Liver (tissue), 9 donors: Measurements from ENCODE around the gene ARL6IP4. TPM values are rescaled to one million over a fixed set of nuclear protein-coding genes. Genes with fewer than 3 reads are reported as not detected.

ENCODE experiments used
- DNase-seq: peaks from one replicate; pipeline ENCODE4 v3.0.0-alpha.2; 2017; ENCODE audit warnings: low spot score
- H3K27ac ChIP-seq, 2 donors: one replicate each; pipeline ENCODE4 v1.7.0; 2013; ENCODE audit warnings: inconsistent platforms in 2 of 2, low read length in 2 of 2, control low read depth in 1 of 2, low read depth in 1 of 2, mild to moderate bottlenecking in 1 of 2
- H3K27me3 ChIP-seq, 4 donors: one replicate each; pipeline versions ENCODE4 v1.6.1 to v1.7.0; 2013; ENCODE audit warnings: low read length in 3 of 4, inconsistent platforms in 1 of 4, mild to moderate bottlenecking in 1 of 4, moderate library complexity in 1 of 4; ENCODE audit not compliant: control insufficient read depth in 4 of 4, insufficient read depth in 4 of 4
- H3K36me3 ChIP-seq, 4 donors: one replicate each; pipeline versions ENCODE4 v1.6.1 to v1.7.0; 2013; ENCODE audit warnings: low read length in 3 of 4, mild to moderate bottlenecking in 3 of 4, low read depth in 1 of 4, moderate library complexity in 1 of 4; ENCODE audit not compliant: control insufficient read depth in 4 of 4, insufficient read depth in 3 of 4
- H3K4me1 ChIP-seq, 4 donors: one replicate each; pipeline versions ENCODE4 v1.6.1 to v1.7.0; 2013; ENCODE audit warnings: low read length in 3 of 4, mild to moderate bottlenecking in 3 of 4, moderate library complexity in 1 of 4; ENCODE audit not compliant: control insufficient read depth in 4 of 4, insufficient read depth in 4 of 4
- H3K4me3 ChIP-seq, 3 donors: one replicate each; pipeline versions ENCODE4 v1.6.1 to v1.7.0; 2013; ENCODE audit warnings: low read length in 3 of 3, control low read depth in 1 of 3, low read depth in 1 of 3, mild to moderate bottlenecking in 1 of 3
- H3K9ac ChIP-seq, 2 donors: one replicate each; pipeline ENCODE4 v1.7.0; 2013; ENCODE audit warnings: low read length in 2 of 2, mild to moderate bottlenecking in 2 of 2, moderate library complexity in 2 of 2, control low read depth in 1 of 2, low read depth in 1 of 2
- H3K9me3 ChIP-seq, 4 donors: one replicate each; pipeline versions ENCODE4 v1.6.1 to v1.7.0; 2013; ENCODE audit warnings: low read length in 3 of 4; ENCODE audit not compliant: control insufficient read depth in 4 of 4
- EGR1 ChIP-seq, 2 donors: IDR thresholded peaks; 2 replicates each; pipeline ENCODE4 v1.6.1; 2016 to 2018; ENCODE audit warnings: antibody characterized with exemption in 2 of 2, low read depth in 2 of 2
- FOXA1 ChIP-seq: IDR thresholded peaks from 2 replicates; pipeline ENCODE4 v1.6.1; 2016; ENCODE audit warnings: antibody characterized with exemption
- FOXA2 ChIP-seq: IDR thresholded peaks from 2 replicates; pipeline ENCODE4 v1.6.1; 2016; ENCODE audit warnings: antibody characterized with exemption
- GABPA ChIP-seq, 2 donors: IDR thresholded peaks in 1 of 2; conservative IDR thresholded peaks in 1 of 2; 2 replicates each; pipeline ENCODE4 v1.6.1; 2016; ENCODE audit warnings: antibody characterized with exemption in 2 of 2, mild to moderate bottlenecking in 1 of 2, moderate library complexity in 1 of 2
- HNF4A ChIP-seq, 2 donors: conservative IDR thresholded peaks; 2 replicates each; pipeline ENCODE4 v1.6.1; 2016; ENCODE audit warnings: antibody characterized with exemption in 2 of 2, mild to moderate bottlenecking in 2 of 2
- HNF4G ChIP-seq: IDR thresholded peaks from 2 replicates; pipeline ENCODE4 v1.6.1; 2016; ENCODE audit warnings: antibody characterized with exemption
- JUND ChIP-seq, 2 donors: IDR thresholded peaks; 2 replicates each; pipeline ENCODE4 v1.6.1; 2016; ENCODE audit warnings: antibody characterized with exemption in 2 of 2
- NR2F2 ChIP-seq: IDR thresholded peaks from 2 replicates; pipeline ENCODE4 v1.6.1; 2016; ENCODE audit warnings: antibody characterized with exemption
- RAD21 ChIP-seq, 2 donors: IDR thresholded peaks; 2 replicates each; pipeline ENCODE4 v1.6.1; 2016; ENCODE audit warnings: antibody characterized with exemption in 2 of 2, mild to moderate bottlenecking in 2 of 2
- RXRA ChIP-seq, 2 donors: IDR thresholded peaks; 2 replicates each; pipeline ENCODE4 v1.6.1; 2017 to 2018; ENCODE audit warnings: antibody characterized with exemption in 2 of 2, mild to moderate bottlenecking in 1 of 2
- SP1 ChIP-seq: IDR thresholded peaks from 2 replicates; pipeline ENCODE4 v1.6.1; 2018; ENCODE audit warnings: antibody characterized with exemption, mild to moderate bottlenecking
- TAF1 ChIP-seq: conservative IDR thresholded peaks from 2 replicates; pipeline ENCODE4 v1.6.1; 2016; ENCODE audit warnings: antibody characterized with exemption, mild to moderate bottlenecking
- YY1 ChIP-seq: IDR thresholded peaks from 2 replicates; pipeline ENCODE4 v1.6.1; 2016; ENCODE audit warnings: antibody characterized with exemption, mild to moderate bottlenecking
- WGBS: extraction: QIAGEN DNeasy Blood & Tissue Kit; methylation state at CpG from one replicate; pipeline ENCODE4 v1.1.7; 2013; 5-methylcytosine and 5-hydroxymethylcytosine counted together
- polyA plus RNA-seq, 2 donors: library from polyadenylated mRNA; stranded (reverse) in 1 of 2; unstranded in 1 of 2; fragments of 200-250 nt in 1 of 2; fragments of >200 nt in 1 of 2; fragmentation: Nextera tagmentation in 1 of 2; extraction: Ambion mirVana in 1 of 2; gene quantifications; one replicate each; pipeline versions ENCODE4 v1.2.1 to v1.2.3, GENCODE V29; 2013 to 2015
- total RNA-seq, 2 donors: library from RNA; depleted of rRNA; stranded (reverse); fragments of >200 nt; gene quantifications; one replicate each; pipeline ENCODE4 v1.2.3, GENCODE V29; 2014
- TF ChIP-seq, protein P1 (sequence below): fragments of 150-350 bp; IDR thresholded peaks from 2 replicates; pipeline ENCODE4 v1.5.1; 2017; ENCODE audit warnings: improper control_type of control experiment, low read depth, low read length; ENCODE audit not compliant: missing input control
- TF ChIP-seq, protein P2 (sequence below): IDR thresholded peaks from 2 replicates; pipeline ENCODE4 v1.6.1; 2016; ENCODE audit warnings: antibody characterized with exemption
- TF ChIP-seq, protein P3 (sequence below): IDR thresholded peaks from 2 replicates; pipeline ENCODE4 v1.6.1; 2016; ENCODE audit warnings: antibody characterized with exemption, mild to moderate bottlenecking
- TF ChIP-seq, protein P4 (sequence below): IDR thresholded peaks from 2 replicates; pipeline ENCODE4 v1.6.1; 2016; ENCODE audit warnings: antibody characterized with exemption
- TF ChIP-seq, protein P5 (sequence below): IDR thresholded peaks from 2 replicates; pipeline ENCODE4 v1.6.1; 2016; ENCODE audit warnings: antibody characterized with exemption
- donor health status: healthy.
- donor health status: healthy.
- donor health status: healthy.
- donor health status: healthy.
- donor health status: healthy.

ARL6IP4 gene
- total and polyA plus RNA-seq, 4 donors = 59.2 to 187 (median 121) TPM

DNA sequence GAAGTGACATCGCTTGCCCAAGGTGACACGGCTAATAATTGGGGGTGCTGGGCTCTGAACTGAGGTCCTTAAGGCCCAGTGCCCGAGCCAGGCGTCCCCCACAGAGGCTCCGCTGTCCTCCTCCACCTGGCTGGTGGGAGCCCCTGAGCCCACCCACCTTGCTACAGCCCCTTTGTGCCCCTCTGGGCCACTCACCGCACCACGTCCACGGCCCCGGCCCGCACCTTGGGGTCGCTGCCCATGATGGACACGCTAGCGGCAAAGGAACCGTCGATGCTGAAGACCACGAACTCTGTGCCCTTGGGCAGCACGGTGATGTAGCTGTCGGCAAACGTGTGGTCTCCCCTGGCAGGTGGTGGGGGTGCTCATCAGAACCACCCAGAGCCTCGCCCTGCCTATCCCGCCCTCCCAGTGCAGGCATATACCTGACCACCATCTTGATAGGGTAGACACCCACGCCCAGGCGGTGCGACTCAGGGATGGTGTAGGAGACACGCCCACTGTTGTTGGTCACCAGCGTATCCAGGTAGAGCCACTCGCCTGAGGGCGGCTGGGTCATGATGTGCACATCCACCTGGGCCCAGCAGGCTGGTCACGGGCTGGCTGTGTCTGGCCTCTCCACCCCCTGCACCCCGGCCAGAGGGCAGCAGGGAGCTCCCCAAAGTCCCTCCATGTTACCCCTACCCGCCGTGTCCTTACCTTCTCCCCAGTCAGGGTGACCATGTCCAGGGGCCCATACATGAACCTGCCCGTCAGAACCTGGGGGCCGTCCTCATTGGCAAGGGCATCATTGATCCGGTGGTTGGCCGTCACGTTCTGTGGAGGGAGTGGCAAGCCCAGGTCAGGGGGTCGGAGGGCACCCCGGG, 6.8 kb downstream of the ARL6IP4 start:
- no peaks in the 10 kb centered on the region for H3K27me3 ChIP-seq
- TF ChIP-seq FOXA2 (no peak), RXRA (IDR thresholded peaks at IDR 0.05) (no peak), FOXA1 (no peak), GABPA (IDR thresholded peaks at IDR 0.05 in 1 of 2, conservative IDR thresholded peaks at IDR 0.05 in 1 of 2) (no peak), YY1 (no peak)
- TF ChIP-seq, protein P1, sequence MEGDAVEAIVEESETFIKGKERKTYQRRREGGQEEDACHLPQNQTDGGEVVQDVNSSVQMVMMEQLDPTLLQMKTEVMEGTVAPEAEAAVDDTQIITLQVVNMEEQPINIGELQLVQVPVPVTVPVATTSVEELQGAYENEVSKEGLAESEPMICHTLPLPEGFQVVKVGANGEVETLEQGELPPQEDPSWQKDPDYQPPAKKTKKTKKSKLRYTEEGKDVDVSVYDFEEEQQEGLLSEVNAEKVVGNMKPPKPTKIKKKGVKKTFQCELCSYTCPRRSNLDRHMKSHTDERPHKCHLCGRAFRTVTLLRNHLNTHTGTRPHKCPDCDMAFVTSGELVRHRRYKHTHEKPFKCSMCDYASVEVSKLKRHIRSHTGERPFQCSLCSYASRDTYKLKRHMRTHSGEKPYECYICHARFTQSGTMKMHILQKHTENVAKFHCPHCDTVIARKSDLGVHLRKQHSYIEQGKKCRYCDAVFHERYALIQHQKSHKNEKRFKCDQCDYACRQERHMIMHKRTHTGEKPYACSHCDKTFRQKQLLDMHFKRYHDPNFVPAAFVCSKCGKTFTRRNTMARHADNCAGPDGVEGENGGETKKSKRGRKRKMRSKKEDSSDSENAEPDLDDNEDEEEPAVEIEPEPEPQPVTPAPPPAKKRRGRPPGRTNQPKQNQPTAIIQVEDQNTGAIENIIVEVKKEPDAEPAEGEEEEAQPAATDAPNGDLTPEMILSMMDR = no peak
- TF ChIP-seq, protein P2, sequence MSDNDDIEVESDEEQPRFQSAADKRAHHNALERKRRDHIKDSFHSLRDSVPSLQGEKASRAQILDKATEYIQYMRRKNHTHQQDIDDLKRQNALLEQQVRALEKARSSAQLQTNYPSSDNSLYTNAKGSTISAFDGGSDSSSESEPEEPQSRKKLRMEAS = no peak
- H3K9me3 ChIP-seq = no peaks in the 10 kb centered on the region
- 89% methylated on average over 39 of the region's 39 CpGs for WGBS
- H3K4me1 ChIP-seq = peaks cover 7 to 52% (median 33%) of the 10 kb centered on the region in 4 donors
- H3K9ac ChIP-seq = no peak overlapping the region
- no peak overlapping the region for H3K4me3 ChIP-seq
- DNase-seq = no peak
- H3K36me3 ChIP-seq = peaks cover 11 to 49% (median 21%) of the 10 kb centered on the region in 4 donors
- no peak overlapping the region for H3K27ac ChIP-seq

DNA sequence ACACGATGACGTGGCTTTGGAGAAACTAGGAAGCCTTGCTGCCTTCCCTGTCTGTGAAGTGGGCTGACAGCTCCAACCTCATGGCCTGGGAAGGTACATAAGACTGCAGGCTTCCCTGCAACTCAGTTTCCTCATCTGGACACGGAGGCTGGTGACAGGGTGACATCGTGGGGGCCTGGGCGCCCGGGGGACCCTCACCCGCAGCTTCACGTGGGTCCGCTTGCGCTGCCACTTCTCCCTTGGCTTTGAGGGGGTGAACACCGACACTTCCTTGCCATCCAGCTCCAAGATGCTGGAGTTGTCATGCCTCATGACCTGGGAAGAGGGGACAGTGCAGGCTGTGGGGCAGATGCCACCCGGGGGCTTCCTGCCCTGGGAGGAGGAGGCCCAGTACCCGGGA, 7.6 kb downstream of the ARL6IP4 start:
- peaks cover 6 to 46% (median 28%) of the 10 kb centered on the region in 4 donors for H3K4me1 ChIP-seq
- no peak overlapping the region for H3K27ac ChIP-seq
- no peaks in the 10 kb centered on the region for H3K9me3 ChIP-seq
- peaks cover 11 to 46% (median 21%) of the 10 kb centered on the region in 4 donors for H3K36me3 ChIP-seq
- WGBS = 94% methylated on average over 13 of the region's 13 CpGs
- H3K27me3 ChIP-seq = no peaks in the 10 kb centered on the region
- no peak for TF ChIP-seq RAD21 (IDR thresholded peaks at IDR 0.05)
- no peak for TF ChIP-seq FOXA1
- no peak for TF ChIP-seq RXRA (IDR thresholded peaks at IDR 0.05)
- TF ChIP-seq, protein P3, sequence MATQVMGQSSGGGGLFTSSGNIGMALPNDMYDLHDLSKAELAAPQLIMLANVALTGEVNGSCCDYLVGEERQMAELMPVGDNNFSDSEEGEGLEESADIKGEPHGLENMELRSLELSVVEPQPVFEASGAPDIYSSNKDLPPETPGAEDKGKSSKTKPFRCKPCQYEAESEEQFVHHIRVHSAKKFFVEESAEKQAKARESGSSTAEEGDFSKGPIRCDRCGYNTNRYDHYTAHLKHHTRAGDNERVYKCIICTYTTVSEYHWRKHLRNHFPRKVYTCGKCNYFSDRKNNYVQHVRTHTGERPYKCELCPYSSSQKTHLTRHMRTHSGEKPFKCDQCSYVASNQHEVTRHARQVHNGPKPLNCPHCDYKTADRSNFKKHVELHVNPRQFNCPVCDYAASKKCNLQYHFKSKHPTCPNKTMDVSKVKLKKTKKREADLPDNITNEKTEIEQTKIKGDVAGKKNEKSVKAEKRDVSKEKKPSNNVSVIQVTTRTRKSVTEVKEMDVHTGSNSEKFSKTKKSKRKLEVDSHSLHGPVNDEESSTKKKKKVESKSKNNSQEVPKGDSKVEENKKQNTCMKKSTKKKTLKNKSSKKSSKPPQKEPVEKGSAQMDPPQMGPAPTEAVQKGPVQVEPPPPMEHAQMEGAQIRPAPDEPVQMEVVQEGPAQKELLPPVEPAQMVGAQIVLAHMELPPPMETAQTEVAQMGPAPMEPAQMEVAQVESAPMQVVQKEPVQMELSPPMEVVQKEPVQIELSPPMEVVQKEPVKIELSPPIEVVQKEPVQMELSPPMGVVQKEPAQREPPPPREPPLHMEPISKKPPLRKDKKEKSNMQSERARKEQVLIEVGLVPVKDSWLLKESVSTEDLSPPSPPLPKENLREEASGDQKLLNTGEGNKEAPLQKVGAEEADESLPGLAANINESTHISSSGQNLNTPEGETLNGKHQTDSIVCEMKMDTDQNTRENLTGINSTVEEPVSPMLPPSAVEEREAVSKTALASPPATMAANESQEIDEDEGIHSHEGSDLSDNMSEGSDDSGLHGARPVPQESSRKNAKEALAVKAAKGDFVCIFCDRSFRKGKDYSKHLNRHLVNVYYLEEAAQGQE = no peak
- TF ChIP-seq, protein P4, sequence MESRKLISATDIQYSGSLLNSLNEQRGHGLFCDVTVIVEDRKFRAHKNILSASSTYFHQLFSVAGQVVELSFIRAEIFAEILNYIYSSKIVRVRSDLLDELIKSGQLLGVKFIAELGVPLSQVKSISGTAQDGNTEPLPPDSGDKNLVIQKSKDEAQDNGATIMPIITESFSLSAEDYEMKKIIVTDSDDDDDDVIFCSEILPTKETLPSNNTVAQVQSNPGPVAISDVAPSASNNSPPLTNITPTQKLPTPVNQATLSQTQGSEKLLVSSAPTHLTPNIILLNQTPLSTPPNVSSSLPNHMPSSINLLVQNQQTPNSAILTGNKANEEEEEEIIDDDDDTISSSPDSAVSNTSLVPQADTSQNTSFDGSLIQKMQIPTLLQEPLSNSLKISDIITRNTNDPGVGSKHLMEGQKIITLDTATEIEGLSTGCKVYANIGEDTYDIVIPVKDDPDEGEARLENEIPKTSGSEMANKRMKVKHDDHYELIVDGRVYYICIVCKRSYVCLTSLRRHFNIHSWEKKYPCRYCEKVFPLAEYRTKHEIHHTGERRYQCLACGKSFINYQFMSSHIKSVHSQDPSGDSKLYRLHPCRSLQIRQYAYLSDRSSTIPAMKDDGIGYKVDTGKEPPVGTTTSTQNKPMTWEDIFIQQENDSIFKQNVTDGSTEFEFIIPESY = no peak
- TF ChIP-seq SP1 = no peak
- TF ChIP-seq, protein P1 = no peak
- no peak for TF ChIP-seq EGR1 (IDR thresholded peaks at IDR 0.05; ENCODE audit: low read depth in 2 of 2)
- TF ChIP-seq YY1 = no peak
- TF ChIP-seq HNF4G = no peak
- TF ChIP-seq, protein P5, sequence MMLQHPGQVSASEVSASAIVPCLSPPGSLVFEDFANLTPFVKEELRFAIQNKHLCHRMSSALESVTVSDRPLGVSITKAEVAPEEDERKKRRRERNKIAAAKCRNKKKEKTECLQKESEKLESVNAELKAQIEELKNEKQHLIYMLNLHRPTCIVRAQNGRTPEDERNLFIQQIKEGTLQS = no peak
- no peak for TF ChIP-seq NR2F2
- TF ChIP-seq JUND (IDR thresholded peaks at IDR 0.05) = no peak
- no peak for TF ChIP-seq HNF4A (conservative IDR thresholded peaks at IDR 0.05)
- no peak for TF ChIP-seq FOXA2
- no peak for TF ChIP-seq TAF1
- TF ChIP-seq, protein P2 = no peak
- no peak for DNase-seq
- no peak overlapping the region for H3K9ac ChIP-seq
- H3K4me3 ChIP-seq = no peak overlapping the region
